NCI-H2227 (cell line): ENCODE results near the gene MRPL20.
"Not testable (repeated sequence)": the region's sequence is repeated elsewhere in the genome, so short reads cannot be mapped to it uniquely, and the experiment has no call there.

Experiments
- DNase-seq: peaks from one replicate; lab custom pipeline; 2025; ENCODE audit not compliant: unreplicated experiment; lab: John Stamatoyannopoulos, UW

The MRPL20 gene

GRCh38 chr1:1410238-1410637, 3.1 kb upstream of the MRPL20 start:
- not testable (repeated sequence) for DNase-seq

- DNase-seq, result peak; percentile 56
Measured at GRCh38 chr1:1407636-1408318, 684 bp upstream of the MRPL20 start.

GRCh38 chr1:1406101-1406820, 832 bp downstream of the MRPL20 start:
- peak; percentile 48 for DNase-seq

- no peak for DNase-seq
Measured at GRCh38 chr1:1403653-1404052, 3.4 kb downstream of the MRPL20 start.

GRCh38 chr1:1402901-1403392, 4.1 kb downstream of the MRPL20 start:
- not testable (repeated sequence) for DNase-seq

GRCh38 chr1:1402072-1402900, 4.8 kb downstream of the MRPL20 start:
- DNase-seq, result peak; percentile 69

- DNase-seq, result no peak
Measured at GRCh38 chr1:1401457-1402010, 5.6 kb downstream of the MRPL20 start.

- no peak for DNase-seq
Measured at GRCh38 chr1:1400576-1401456, 6.3 kb downstream of the MRPL20 start.

- DNase-seq, result peak; percentile 59
Measured at GRCh38 chr1:1399872-1400575, 7.1 kb downstream of the MRPL20 start.

GRCh38 chr1:1399187-1399871, 7.8 kb downstream of the MRPL20 start, which contains the start of gene CCNL2:
Gene CCNL2 (minus strand): TSS chr1:1399335. CDS start chr1:1399306, 29 bp downstream.
- peak; percentile 99 for DNase-seq

GRCh38 chr1:1398677-1399186, 8.4 kb downstream of the MRPL20 start:
- DNase-seq, result no peak

GRCh38 chr1:1397839-1398523, 9.1 kb downstream of the MRPL20 start:
- DNase-seq, result no peak

GRCh38 chr1:1395166-1395565, 11.9 kb downstream of the MRPL20 start:
- no peak for DNase-seq

GRCh38 chr1:1394116-1394515, 13.0 kb downstream of the MRPL20 start:
- DNase-seq, result no peak

GRCh38 chr1:1393428-1393827, 13.7 kb downstream of the MRPL20 start:
- no peak for DNase-seq

- DNase-seq, result no peak
Measured at GRCh38 chr1:1393014-1393413, 14.1 kb downstream of the MRPL20 start.

GRCh38 chr1:1391225-1391624, 15.9 kb downstream of the MRPL20 start:
- no peak for DNase-seq

- DNase-seq, result no peak
Measured at GRCh38 chr1:1390675-1391074, 16.4 kb downstream of the MRPL20 start.
